ENCODE measurements around the gene OSBPL8. TPM values are rescaled to one million over a fixed set of nuclear protein-coding genes. Genes with fewer than 3 reads are reported as not detected.

OSBPL8 gene
- polyA plus RNA-seq, 10 donors, result 25.7 to 39.1 (median 32.4) TPM

DNA sequence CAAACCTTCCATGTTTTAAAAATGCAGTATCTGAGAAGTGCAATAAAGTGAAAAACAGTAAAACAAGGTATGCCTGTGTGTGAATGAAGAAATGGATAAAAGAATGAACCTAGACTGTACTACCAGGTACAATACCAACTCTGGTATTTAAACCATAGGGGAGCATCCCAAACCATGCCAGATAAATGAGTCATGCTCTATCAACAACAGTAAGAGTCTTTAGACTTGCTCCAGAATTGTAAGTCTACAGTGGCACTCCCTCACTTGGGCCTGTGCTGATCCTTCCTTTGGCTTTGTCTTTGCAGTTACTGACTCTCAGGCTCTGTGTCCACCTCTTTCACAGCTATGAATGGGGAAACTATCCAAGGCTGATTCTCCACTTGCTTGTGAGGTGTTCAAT is 249.5 kb downstream of the OSBPL8 start:
- no peak for DNase-seq

DNA sequence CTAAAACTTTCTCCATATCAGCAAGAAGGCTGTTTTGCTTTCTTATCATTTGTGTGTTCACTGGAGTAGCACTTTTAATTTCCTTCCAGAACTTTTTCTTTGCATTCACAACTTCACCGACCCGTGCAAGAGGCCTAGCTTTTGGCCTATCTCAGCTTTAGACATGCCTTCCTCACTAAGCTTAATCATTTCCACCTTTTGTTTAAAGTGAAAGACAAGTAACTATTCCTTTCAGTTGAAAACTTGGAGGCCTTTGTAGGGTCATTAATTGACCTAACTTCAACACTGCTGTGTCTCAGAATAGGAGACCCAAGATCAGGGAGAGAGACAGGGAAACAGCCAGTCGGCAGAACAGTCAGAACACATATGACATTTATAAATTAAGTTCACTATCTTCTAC is 250.7 kb downstream of the OSBPL8 start:
- DNase-seq, result no peak

DNA sequence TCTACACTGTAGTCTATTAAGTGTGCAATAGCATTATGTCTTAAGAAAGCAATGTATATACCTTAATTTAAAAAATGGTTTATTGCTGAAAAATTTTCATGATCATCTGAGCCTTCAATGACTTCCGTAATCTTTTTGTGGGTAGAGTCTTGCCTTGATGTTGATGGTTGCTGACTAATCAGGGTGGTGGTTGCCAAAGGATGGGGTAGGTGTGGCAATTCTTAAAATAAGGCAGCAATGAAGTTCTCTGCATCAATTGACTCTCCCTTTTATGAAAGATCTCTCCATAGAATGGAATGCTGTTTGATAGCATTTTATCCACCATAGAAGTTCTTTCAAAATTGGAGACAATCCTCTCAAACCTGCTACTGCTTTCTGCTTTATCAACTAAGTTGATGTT is 252.5 kb downstream of the OSBPL8 start:
- no peak for DNase-seq

DNA sequence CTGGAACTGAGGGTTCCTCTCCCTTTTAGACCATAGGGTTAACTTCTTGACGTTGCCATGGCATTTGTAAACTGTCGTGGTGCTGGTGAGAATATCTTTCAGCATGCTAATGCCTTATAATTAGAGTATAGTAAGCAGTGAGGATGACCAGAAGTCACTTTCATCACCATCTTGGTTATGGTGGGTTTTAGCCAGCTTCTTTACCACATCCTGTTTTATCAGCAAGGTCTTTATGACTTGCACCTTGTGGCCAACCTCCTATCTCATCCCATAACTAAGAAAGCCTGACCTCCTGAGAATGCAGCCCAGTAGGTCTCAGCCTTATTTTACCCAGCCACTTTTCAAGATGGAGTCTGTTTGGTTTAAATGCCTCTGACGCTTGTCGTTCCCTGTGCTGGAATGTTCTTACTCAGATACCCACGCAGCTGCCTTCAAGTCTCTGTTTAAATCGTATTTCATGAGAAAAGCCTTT is 255.5 kb downstream of the OSBPL8 start:
- DNase-seq, result no peak

DNA sequence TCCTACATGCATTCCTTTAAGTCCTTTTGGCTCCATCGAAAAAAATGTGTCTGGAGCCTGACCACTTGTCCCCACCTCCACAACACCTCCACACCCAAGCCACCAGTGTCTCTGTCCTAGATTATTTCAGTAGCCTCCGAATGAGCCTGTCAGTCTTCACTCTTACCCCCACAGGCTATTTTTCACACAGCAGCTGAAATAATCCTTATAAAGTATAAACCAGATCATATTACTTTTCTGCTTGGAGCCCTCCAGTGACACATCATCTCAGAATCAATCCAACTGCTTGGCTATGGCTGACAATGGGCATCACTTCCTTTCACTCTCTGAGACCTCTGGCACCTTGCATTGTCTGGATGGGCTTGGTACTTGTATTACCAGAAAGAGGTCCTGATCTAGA is 256.2 kb downstream of the OSBPL8 start:
- no peak for DNase-seq

Other genes starting within 250 kb of the OSBPL8 start
- gene BBS10, start 211.4 kb downstream of the OSBPL8 start, polyA plus RNA-seq (ENCODE audit: insufficient read length in 10 of 10), result 10 to 100 TPM; 13.1 to 18.1 (median 16.5) TPM
- gene ZDHHC17, start 204.3 kb upstream of the OSBPL8 start, polyA plus RNA-seq (ENCODE audit: insufficient read length in 10 of 10), result 10 to 100 TPM; 29.5 to 64.6 (median 43.5) TPM

All from muscle of back (tissue), 11 donors.